Duodenal mucosa (tissue), 2 donors: ENCODE data around the gene DNAJC17.

Source experiments
- H3K27ac ChIP-seq: one replicate; pipeline ENCODE4 v1.7.0; 2013; ENCODE audit warnings: low read depth, low read length
- H3K27me3 ChIP-seq, 2 donors: one replicate each; pipeline ENCODE4 v1.7.0; 2013; ENCODE audit warnings: low read length in 2 of 2, control low read depth in 1 of 2; ENCODE audit not compliant: insufficient read depth in 2 of 2, control insufficient read depth in 1 of 2
- H3K36me3 ChIP-seq, 2 donors: one replicate each; pipeline ENCODE4 v1.7.0; 2013; ENCODE audit warnings: low read length in 2 of 2, control low read depth in 1 of 2; ENCODE audit not compliant: insufficient read depth in 2 of 2, control insufficient read depth in 1 of 2
- H3K4me1 ChIP-seq, 2 donors: one replicate each; pipeline ENCODE4 v1.7.0; 2013; ENCODE audit warnings: low read length in 2 of 2, control low read depth in 1 of 2; ENCODE audit not compliant: insufficient read depth in 2 of 2, control insufficient read depth in 1 of 2
- H3K4me3 ChIP-seq, 2 donors: one replicate each; pipeline ENCODE4 v1.7.0; 2013; ENCODE audit warnings: low read length in 2 of 2, low read depth in 1 of 2
- H3K9ac ChIP-seq, 2 donors: one replicate each; pipeline ENCODE4 v1.7.0; 2013; ENCODE audit warnings: low read length in 2 of 2, low read depth in 1 of 2
- H3K9me3 ChIP-seq, 2 donors: one replicate each; pipeline ENCODE4 v1.7.0; 2013; ENCODE audit warnings: low read length in 2 of 2, control low read depth in 1 of 2; ENCODE audit not compliant: control insufficient read depth in 1 of 2

Gene DNAJC17

GRCh38 chr15:40793216-40793989 is 13.9 kb downstream of the DNAJC17 start:
- H3K27ac ChIP-seq: peak overlapping the region; percentile 65
- H3K36me3 ChIP-seq: peaks cover 0 to 9% of the 10 kb centered on the region in 2 donors
- H3K4me1 ChIP-seq: peaks cover 10 to 38% of the 10 kb centered on the region in 2 donors
- no peaks in the 10 kb centered on the region for H3K27me3 ChIP-seq
- peak overlapping the region in 1 of 2 donors; percentile 47 for H3K9ac ChIP-seq
- H3K4me3 ChIP-seq: peak overlapping the region in 1 of 2 donors; percentile 21
- H3K9me3 ChIP-seq: no peaks in the 10 kb centered on the region

GRCh38 chr15:40792394-40792793 is 14.9 kb downstream of the DNAJC17 start:
- peaks cover 0 to 6% of the 10 kb centered on the region in 2 donors for H3K36me3 ChIP-seq
- no peak overlapping the region for H3K4me3 ChIP-seq
- no peak overlapping the region for H3K27ac ChIP-seq
- peaks cover 18 to 45% of the 10 kb centered on the region in 2 donors for H3K4me1 ChIP-seq
- H3K27me3 ChIP-seq: no peaks in the 10 kb centered on the region
- H3K9me3 ChIP-seq: no peaks in the 10 kb centered on the region
- H3K9ac ChIP-seq: no peak overlapping the region

- Histone ChIP-seq H3K27me3 (no peaks in the 10 kb centered on the region), H3K36me3 (peaks cover 0 to 6% of the 10 kb centered on the region in 2 donors), H3K4me3 (no peak overlapping the region), H3K27ac (no peak overlapping the region), H3K9ac (no peak overlapping the region), H3K4me1 (peaks cover 32 to 53% of the 10 kb centered on the region in 2 donors), H3K9me3 (no peaks in the 10 kb centered on the region)
Measured at GRCh38 chr15:40790718-40791117, 16.6 kb downstream of the DNAJC17 start.

- H3K27me3 ChIP-seq: no peaks in the 10 kb centered on the region
- no peak overlapping the region for H3K4me3 ChIP-seq
- peaks cover 36 to 52% of the 10 kb centered on the region in 2 donors for H3K4me1 ChIP-seq
- H3K27ac ChIP-seq: no peak overlapping the region
- no peaks in the 10 kb centered on the region for H3K9me3 ChIP-seq
- no peak overlapping the region for H3K9ac ChIP-seq
- peaks cover 0 to 6% of the 10 kb centered on the region in 2 donors for H3K36me3 ChIP-seq
Measured at GRCh38 chr15:40789999-40790398, 17.3 kb downstream of the DNAJC17 start.

- Histone ChIP-seq H3K4me1 (peaks cover 36 to 51% of the 10 kb centered on the region in 2 donors), H3K9me3 (no peaks in the 10 kb centered on the region), H3K27me3 (no peaks in the 10 kb centered on the region), H3K9ac (no peak overlapping the region), H3K4me3 (no peak overlapping the region), H3K27ac (no peak overlapping the region), H3K36me3 (peaks cover 0 to 6% of the 10 kb centered on the region in 2 donors)
Measured at GRCh38 chr15:40789119-40789518, 18.2 kb downstream of the DNAJC17 start.

- Histone ChIP-seq H3K9me3 (no peaks in the 10 kb centered on the region), H3K27ac (peak overlapping the region; percentile 65), H3K36me3 (peaks cover 0 to 6% of the 10 kb centered on the region in 2 donors), H3K9ac (peak overlapping the region; percentile 62 to 66), H3K4me3 (no peak overlapping the region), H3K4me1 (peaks cover 30 to 46% of the 10 kb centered on the region in 2 donors), H3K27me3 (no peaks in the 10 kb centered on the region)
Measured at GRCh38 chr15:40787991-40788390, 19.3 kb downstream of the DNAJC17 start.

- Histone ChIP-seq H3K9me3 (no peaks in the 10 kb centered on the region), H3K27ac (peak overlapping the region; percentile 65), H3K36me3 (peaks cover 0 to 5% of the 10 kb centered on the region in 2 donors), H3K9ac (peak overlapping the region; percentile 62 to 66), H3K27me3 (no peaks in the 10 kb centered on the region), H3K4me3 (peak overlapping the region; percentile 5 to 12), H3K4me1 (peaks cover 30 to 43% of the 10 kb centered on the region in 2 donors)
Measured at GRCh38 chr15:40787344-40787841, 19.9 kb downstream of the DNAJC17 start.

- Histone ChIP-seq H3K9ac (no peak overlapping the region), H3K27ac (no peak overlapping the region)
Measured at GRCh38 chr15:40785814-40786213, 21.5 kb downstream of the DNAJC17 start.

GRCh38 chr15:40785164-40785563 is 22.1 kb downstream of the DNAJC17 start:
- H3K27ac ChIP-seq: no peak overlapping the region
- H3K36me3 ChIP-seq: no peaks in the 10 kb centered on the region
- no peak overlapping the region for H3K9ac ChIP-seq
- peaks cover 30 to 40% of the 10 kb centered on the region in 2 donors for H3K4me1 ChIP-seq
- no peaks in the 10 kb centered on the region for H3K27me3 ChIP-seq
- H3K4me3 ChIP-seq: no peak overlapping the region
- H3K9me3 ChIP-seq: no peaks in the 10 kb centered on the region

More at GRCh38 chr15:40785814-40786213, 21.5 kb downstream of the DNAJC17 start:
- Histone ChIP-seq H3K27me3 (no peaks in the 10 kb centered on the region), H3K4me3 (no peak overlapping the region), H3K36me3 (peaks cover 0 to 3% of the 10 kb centered on the region in 2 donors), H3K4me1 (peaks cover 30 to 40% of the 10 kb centered on the region in 2 donors), H3K9me3 (no peaks in the 10 kb centered on the region)

- no peak overlapping the region for H3K4me3 ChIP-seq
- H3K4me1 ChIP-seq: peaks cover 24 to 26% of the 10 kb centered on the region in 2 donors
- no peaks in the 10 kb centered on the region for H3K9me3 ChIP-seq
- H3K9ac ChIP-seq: no peak overlapping the region
- H3K27me3 ChIP-seq: no peaks in the 10 kb centered on the region
- no peak overlapping the region for H3K27ac ChIP-seq
- peaks cover 14 to 16% of the 10 kb centered on the region in 2 donors for H3K36me3 ChIP-seq
Measured at GRCh38 chr15:40782609-40783227, 24.6 kb downstream of the DNAJC17 start.
